Muscle of leg (tissue), 11 donors: ENCODE data around the gene THAP3. TPM values are rescaled to one million over a fixed set of nuclear protein-coding genes. Genes with fewer than 3 reads are reported as not detected.

Experiments used
- DNase-seq: peaks from one replicate; pipeline ENCODE4 v3.0.0; 2013
- H3K27ac ChIP-seq: one replicate; pipeline ENCODE4 v1.5.1; 2013; ENCODE audit warnings: mild to moderate bottlenecking, low read length, control low read depth
- H3K27me3 ChIP-seq: one replicate; pipeline ENCODE4 v1.6.1; 2013; ENCODE audit warnings: low read length; ENCODE audit not compliant: control insufficient read depth, insufficient read depth
- H3K36me3 ChIP-seq: one replicate; pipeline ENCODE4 v1.6.1; 2013; ENCODE audit warnings: low read length; ENCODE audit not compliant: control insufficient read depth, insufficient read depth
- H3K4me1 ChIP-seq: one replicate; pipeline ENCODE4 v1.6.1; 2013; ENCODE audit warnings: low read length; ENCODE audit not compliant: control insufficient read depth, insufficient read depth
- H3K4me3 ChIP-seq: one replicate; pipeline ENCODE4 v1.5.1; 2013; ENCODE audit warnings: low read length, control low read depth
- H3K9me3 ChIP-seq: replicated peaks from 2 replicates; pipeline ENCODE4 v1.6.1; 2013; ENCODE audit warnings: low read depth, low read length; ENCODE audit not compliant: control insufficient read depth
- WGBS: methylation state at CpG from one replicate; pipeline ENCODE4 v1.1.5; 2013; ENCODE audit warnings: missing lambda C conversion rate; ENCODE audit not compliant: insufficient coverage; 5-methylcytosine and 5-hydroxymethylcytosine counted together
- polyA plus RNA-seq, 8 donors: library from polyadenylated mRNA; unstranded; fragments of 120-200 nt; gene quantifications; one replicate each; pipeline versions ENCODE4 v1.2.1 to v1.2.3, GENCODE V29; 2013; ENCODE audit warnings: inconsistent platforms in 1 of 8, low replicate concordance in 1 of 8; ENCODE audit not compliant: insufficient read length in 8 of 8, insufficient read depth in 1 of 8
- total RNA-seq: library from RNA; stranded (reverse); fragments of 120-200 nt; gene quantifications from one replicate; pipeline ENCODE4 v1.2.4, GENCODE V29; 2013

THAP3 gene
- total and polyA plus RNA-seq, 9 donors: 16.7 to 27.1 (median 18.3) TPM

DNA sequence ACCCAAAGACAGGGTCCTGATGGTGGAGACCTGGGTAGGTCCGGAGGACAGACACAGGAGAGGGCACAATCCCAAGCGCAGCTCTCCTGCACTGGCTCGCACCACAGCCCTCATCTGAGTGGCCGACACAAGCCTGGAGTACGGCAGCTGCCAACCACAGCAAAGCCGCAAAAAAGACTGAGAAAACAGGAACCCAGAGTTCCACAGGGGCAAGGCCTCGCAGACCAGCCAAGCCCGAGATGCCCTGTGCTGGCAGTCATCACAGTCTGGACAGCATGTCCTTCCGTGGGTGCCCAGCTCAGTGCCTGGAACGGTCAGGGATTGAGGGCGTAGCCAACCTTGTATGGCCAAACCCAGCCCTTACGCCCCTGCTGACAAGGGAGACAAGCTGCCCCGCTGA, 33.4 kb upstream of the THAP3 start:
- no peaks in the 10 kb centered on the region for H3K9me3 ChIP-seq
- H3K4me1 ChIP-seq: peaks cover 54% of the 10 kb centered on the region
- no peak overlapping the region for H3K4me3 ChIP-seq
- no peaks in the 10 kb centered on the region for H3K27me3 ChIP-seq
- H3K36me3 ChIP-seq: peaks cover 84% of the 10 kb centered on the region
- no peak for DNase-seq
- no peak overlapping the region for H3K27ac ChIP-seq
- WGBS: 90% methylated on average over 13 of the region's 13 CpGs

DNA sequence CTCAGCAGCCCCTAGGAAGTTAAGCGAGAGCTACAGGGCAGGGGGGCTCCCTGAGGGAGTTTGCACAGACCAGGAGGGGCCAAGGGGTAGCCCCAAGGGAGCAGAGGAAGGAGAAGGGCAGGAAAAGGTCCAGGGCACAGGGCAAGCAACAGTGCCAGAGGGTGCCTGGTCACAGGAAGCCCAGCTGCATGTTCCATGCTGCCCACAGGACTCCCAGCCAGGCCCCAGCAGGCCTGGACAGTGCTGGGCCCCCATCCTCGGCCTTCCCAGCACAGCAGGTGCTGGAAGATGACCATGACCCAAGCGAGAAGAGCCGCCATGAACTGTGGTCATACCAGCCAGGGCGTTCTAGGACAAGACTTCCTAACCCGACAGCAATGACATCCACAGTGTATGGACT, 33.0 kb upstream of the THAP3 start:
- 74% methylated on average over 6 of the region's 6 CpGs for WGBS
- Histone ChIP-seq H3K27me3 (no peaks in the 10 kb centered on the region), H3K36me3 (peaks cover 86% of the 10 kb centered on the region), H3K9me3 (no peaks in the 10 kb centered on the region), H3K27ac (no peak overlapping the region), H3K4me1 (peaks cover 52% of the 10 kb centered on the region), H3K4me3 (no peak overlapping the region)
- DNase-seq: no peak

DNA sequence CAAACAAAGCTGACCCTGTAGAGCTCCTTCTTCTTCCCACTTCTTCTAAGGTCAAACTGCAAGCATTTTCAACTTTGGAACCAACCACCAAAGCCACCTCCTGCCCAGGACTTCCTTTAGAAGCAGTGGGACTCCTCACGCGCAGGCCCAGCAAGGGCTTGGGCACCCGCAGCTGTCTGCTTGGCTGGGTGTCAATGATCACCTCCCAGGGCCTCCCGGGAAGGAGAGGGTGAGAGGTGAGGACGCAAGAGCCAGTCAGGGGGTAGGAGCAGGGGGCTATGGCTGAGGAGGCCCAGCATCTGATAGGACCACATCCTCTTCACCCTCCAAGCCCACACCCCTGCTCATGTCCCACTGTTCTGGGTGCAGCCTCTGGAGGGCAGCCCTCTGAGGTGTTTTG, 32.2 kb upstream of the THAP3 start:
- Histone ChIP-seq H3K36me3 (peaks cover 94% of the 10 kb centered on the region), H3K4me3 (no peak overlapping the region), H3K4me1 (peaks cover 52% of the 10 kb centered on the region), H3K9me3 (no peaks in the 10 kb centered on the region), H3K27me3 (no peaks in the 10 kb centered on the region), H3K27ac (peak overlapping the region; percentile 55)
- no CpG with 5 or more reads among the region's 5 CpGs for WGBS
- DNase-seq: peak; percentile 44

DNA sequence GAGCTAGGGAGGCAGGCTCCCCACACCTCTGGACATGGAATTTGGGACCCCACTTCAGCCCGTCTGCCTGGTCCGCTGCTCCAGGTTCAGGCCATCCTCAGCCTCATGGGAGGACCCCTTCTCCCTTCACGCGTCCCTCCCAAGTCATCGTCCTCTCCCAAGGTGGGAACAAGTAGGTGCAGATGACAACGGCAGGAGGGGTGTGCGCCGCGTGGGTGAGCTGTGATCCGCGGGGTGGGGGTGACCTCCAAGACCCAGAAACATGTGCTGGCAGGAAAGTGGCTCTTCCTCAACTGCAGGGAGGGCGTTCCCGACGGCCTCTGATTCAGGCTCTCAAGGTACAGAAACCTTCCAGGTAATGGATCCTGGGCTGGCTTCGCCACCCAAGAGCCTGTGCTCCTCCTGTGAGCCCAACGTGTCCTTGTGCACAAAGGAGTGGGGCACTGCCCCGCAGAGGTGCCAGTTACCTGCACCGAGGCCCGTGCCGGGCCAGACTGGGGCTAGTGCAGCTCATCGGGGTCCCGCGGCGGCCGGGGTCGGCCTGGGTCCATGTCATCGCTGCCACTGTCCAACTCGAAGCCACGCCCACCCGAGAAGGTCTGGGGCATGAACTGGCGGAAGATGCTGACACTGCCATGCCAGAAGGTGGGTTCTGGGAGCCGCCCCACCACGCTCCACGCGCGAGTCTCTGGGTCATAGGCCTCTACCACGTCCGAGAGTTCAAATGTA, 31.6 kb upstream of the THAP3 start:
- Histone ChIP-seq H3K27ac (peak overlapping the region; percentile 55), H3K9me3 (no peaks in the 10 kb centered on the region), H3K4me3 (no peak overlapping the region), H3K27me3 (no peaks in the 10 kb centered on the region), H3K4me1 (peaks cover 52% of the 10 kb centered on the region), H3K36me3 (peaks cover 95% of the 10 kb centered on the region)
- DNase-seq: no peak
- 90% methylated on average over 36 of the region's 38 CpGs for WGBS

DNA sequence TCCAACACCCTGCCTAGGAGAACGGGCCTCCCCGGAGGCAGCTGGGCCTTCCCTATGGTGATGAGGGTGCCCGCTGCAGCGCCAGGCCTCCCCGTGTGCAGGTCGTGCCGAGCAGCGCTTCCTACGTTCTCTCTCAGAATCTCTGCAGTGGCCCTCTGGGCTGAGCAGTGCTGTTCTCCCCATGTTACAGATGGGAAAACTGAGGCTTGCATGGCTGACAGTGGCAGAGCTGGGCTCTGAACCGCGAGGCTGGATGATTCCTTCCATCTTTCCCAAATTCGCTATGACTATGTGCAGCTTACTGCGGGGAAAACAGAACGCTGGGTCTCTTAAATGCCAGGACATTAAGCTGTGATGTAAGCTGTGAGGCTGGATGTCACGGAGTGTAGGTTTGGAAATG, 30.9 kb upstream of the THAP3 start:
- peaks cover 47% of the 10 kb centered on the region for H3K4me1 ChIP-seq
- DNase-seq: no peak
- H3K9me3 ChIP-seq: no peaks in the 10 kb centered on the region
- no peak overlapping the region for H3K4me3 ChIP-seq
- 92% methylated on average over 14 of the region's 15 CpGs for WGBS
- peaks cover 92% of the 10 kb centered on the region for H3K36me3 ChIP-seq
- H3K27me3 ChIP-seq: no peaks in the 10 kb centered on the region
- no peak overlapping the region for H3K27ac ChIP-seq

DNA sequence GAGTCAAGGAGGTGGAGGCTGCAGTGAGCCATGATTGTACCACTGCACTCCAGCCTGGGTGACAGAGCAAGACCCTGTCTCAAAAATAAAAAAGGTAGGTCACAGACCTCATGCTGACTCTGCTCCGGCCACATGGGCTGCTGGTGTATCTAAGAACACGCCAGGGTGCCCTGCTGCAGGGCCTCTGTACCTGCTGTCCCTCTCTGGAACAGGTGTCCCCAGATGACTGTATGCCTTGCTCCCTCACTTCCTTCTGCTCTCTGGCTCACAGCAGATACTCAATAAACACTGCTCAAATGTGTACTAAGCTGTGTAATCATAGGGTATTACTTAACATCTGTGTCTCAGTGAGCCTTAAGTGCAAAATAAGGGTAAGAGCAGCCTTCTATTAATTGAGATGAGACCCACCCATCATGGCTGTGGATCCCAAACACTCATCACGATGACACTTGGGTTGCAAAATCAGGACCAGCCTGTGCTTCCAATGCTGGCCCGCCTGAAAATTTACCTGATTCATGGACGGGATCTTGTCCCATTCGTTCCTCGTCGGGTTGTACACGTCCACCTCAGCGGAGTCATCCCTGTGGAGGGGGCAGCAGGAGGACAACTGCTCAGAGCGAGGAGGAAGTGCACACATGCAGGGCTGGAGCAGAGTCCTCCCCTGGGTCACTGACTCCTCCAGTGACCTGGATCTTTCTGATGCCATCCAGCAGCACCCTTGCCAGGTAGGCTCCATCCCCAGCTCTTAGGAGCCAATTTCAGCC, 29.5 kb upstream of the THAP3 start:
- no peaks in the 10 kb centered on the region for H3K9me3 ChIP-seq
- 96% methylated on average over 11 of the region's 11 CpGs for WGBS
- no peaks in the 10 kb centered on the region for H3K27me3 ChIP-seq
- no peak for DNase-seq
- H3K4me3 ChIP-seq: no peak overlapping the region
- H3K36me3 ChIP-seq: peaks cover 87% of the 10 kb centered on the region
- no peak overlapping the region for H3K27ac ChIP-seq
- peaks cover 48% of the 10 kb centered on the region for H3K4me1 ChIP-seq

DNA sequence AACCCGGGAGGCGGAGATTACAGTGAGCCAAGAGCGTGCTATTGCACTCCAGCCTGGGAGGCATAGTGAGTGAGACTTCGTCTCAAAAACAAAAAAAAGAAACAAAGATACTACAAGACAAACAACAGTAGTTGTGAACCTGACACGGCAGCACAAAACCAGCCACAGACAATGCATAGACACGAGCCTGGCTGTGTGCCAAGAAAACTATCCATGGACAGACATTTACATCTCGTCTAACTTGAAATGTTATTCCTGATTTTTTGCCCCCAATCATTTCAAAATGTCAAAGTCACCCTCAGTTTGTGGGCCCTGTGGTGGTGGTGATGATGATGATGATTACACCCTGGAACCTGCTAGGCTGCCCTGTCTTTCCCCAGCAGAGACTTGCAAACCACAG, 28.3 kb upstream of the THAP3 start:
- 40% methylated on average over 1 of the region's 7 CpGs for WGBS
- Histone ChIP-seq H3K27ac (no peak overlapping the region), H3K4me3 (no peak overlapping the region)

DNA sequence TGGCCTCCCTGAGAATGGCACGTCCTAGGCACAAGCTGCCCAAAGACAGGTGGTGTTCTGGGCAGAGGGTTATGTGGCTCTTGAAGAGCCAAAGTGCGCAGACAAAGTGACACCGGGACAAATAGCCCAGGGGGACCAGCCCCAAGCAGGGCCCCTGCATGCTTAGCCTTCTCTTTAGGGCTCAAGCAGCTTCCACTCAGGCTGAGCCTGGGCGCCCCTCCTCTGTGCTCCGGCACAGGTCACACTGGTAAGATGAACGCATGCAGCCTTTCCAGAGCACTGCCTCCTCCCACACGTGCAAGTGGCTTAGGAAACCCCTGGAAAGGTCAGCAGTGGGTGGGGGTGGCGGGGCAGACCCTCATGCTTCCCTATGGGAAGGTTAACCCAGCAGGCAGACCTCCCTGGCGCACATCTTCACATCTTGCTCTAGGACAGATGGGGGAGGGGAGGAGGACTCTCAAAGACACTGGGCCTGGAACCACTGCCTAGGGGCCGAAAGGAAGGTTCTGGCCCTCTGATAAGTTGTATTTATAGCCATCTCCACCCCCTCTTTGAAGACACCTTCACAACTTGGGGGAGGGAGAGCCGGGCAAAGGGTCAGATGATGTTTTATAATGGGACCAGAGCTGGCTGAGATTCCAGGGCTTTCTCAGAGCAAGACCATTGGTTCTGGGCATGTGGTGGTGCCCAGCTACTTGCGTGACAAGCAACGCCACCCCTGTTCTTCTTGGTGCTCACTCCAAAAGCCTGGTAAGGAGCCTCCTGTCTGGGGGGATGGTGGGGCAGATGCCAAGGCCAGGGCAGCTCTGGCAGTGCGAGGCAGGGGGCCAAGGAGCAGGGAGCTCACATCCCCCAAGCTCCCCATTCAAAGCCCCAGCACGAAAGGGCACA, 27.5 kb upstream of the THAP3 start:
- Histone ChIP-seq H3K9me3 (no peaks in the 10 kb centered on the region), H3K27me3 (no peaks in the 10 kb centered on the region), H3K4me3 (no peak overlapping the region), H3K27ac (no peak overlapping the region), H3K36me3 (peaks cover 67% of the 10 kb centered on the region), H3K4me1 (peaks cover 53% of the 10 kb centered on the region)
- DNase-seq: peak; percentile 4
- WGBS: 82% methylated on average over 5 of the region's 15 CpGs

More for the DNA sequence above, 28.3 kb upstream of the THAP3 start:
- H3K9me3 ChIP-seq: no peaks in the 10 kb centered on the region
- peak; percentile 22 for DNase-seq
- peaks cover 75% of the 10 kb centered on the region for H3K36me3 ChIP-seq
- H3K27me3 ChIP-seq: no peaks in the 10 kb centered on the region
- H3K4me1 ChIP-seq: peaks cover 57% of the 10 kb centered on the region

DNA sequence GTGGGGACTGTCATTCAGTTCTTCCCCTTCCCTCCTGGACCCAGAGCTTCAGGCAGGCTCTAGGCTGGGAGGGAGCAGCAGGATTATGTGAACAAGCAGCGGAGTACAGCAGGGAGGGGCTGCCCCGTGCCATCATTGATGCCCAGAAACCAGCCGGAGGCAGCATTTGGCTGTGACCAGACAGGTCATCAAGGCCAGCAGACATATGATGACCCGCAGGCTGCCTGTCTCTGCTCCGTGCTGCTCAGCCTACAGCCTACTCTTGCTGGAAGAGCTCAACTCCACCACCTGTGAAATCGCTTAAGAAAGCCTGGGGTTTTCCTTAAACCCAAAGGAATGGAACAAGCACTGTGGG, 26.9 kb upstream of the THAP3 start:
- H3K4me3 ChIP-seq: no peak overlapping the region
- H3K4me1 ChIP-seq: peaks cover 47% of the 10 kb centered on the region
- WGBS: 55% methylated on average over 4 of the region's 6 CpGs
- H3K9me3 ChIP-seq: no peaks in the 10 kb centered on the region
- no peaks in the 10 kb centered on the region for H3K27me3 ChIP-seq
- peaks cover 61% of the 10 kb centered on the region for H3K36me3 ChIP-seq
- DNase-seq: no peak
- H3K27ac ChIP-seq: no peak overlapping the region
